NCI-H2227 treated with DMSO at 0.1 percent for 48 hours (cell line): ENCODE data around the gene PI4K2A.

Experiments
- DNase-seq: peaks from one replicate; lab custom pipeline; 2025; lab: John Stamatoyannopoulos, UW

PI4K2A gene

GRCh38 chr10:97640174-97640867 is at the start of gene PI4K2A:
Gene PI4K2A, plus strand, starts transcription at chr10:97640671. Its CDS starts 72 bp downstream, at chr10:97640743.
- peak; percentile 96 for DNase-seq

DNA sequence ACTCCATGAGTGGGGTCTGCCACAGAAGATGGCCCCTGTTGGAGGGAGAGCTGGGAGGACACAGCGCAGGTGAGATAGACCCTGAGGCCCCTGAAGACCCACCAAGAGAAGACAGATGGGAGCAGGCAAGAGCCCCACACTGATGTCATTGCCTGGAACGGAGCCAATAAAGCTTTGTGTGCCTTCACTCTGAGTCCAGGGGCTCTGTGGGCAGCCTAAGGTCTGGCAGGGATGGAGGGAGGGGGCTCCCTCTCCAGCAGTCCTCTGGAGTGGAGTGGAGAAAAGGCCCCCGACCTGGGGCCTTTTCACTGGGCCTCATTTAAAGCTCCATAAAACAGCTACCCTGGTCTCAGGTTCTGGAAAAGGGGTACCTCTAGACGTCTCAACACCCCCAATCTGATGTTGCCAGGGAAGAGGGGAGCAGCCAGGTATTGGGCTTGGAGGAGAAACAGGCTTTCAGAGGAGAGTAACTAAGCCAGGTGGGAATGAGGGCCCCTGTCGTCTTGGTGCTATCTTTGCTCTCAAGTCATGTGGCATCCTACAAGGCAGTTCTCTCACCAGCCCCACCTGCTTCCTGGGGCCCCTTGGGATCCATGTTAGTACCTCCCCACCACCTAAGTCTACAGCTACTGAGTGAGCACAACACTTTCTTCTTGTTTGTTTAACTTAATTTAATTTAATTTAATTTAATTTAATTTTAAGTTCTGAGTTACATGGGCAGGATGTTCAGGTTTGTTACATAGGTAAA is 49.5 kb upstream of the PI4K2A start:
- no peak for DNase-seq

- DNase-seq = no peak
Observed at GRCh38 chr10:97593421-97593820, 47.0 kb upstream of the PI4K2A start.

GRCh38 chr10:97596101-97597082 is 44.1 kb upstream of the PI4K2A start:
- no peak for DNase-seq

DNA sequence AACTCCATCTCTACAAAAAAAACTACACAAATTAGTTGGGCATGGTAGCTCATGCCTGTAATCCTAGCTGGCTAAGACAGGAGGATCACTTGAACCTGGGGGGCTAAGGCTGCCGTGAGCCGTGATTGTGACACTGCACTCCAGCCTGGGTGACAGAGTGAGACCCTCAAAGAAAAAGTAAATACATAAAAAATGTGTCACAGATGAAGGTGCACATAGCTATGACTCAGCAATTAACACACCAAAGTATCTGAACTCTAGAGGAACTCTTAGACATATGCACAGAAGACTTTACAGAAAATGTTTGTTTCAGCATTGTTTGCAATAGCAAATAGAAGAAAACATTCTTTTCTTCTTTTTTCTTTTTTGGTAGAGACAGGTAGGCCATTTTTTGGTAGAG is 42.7 kb upstream of the PI4K2A start:
- no peak for DNase-seq

DNA sequence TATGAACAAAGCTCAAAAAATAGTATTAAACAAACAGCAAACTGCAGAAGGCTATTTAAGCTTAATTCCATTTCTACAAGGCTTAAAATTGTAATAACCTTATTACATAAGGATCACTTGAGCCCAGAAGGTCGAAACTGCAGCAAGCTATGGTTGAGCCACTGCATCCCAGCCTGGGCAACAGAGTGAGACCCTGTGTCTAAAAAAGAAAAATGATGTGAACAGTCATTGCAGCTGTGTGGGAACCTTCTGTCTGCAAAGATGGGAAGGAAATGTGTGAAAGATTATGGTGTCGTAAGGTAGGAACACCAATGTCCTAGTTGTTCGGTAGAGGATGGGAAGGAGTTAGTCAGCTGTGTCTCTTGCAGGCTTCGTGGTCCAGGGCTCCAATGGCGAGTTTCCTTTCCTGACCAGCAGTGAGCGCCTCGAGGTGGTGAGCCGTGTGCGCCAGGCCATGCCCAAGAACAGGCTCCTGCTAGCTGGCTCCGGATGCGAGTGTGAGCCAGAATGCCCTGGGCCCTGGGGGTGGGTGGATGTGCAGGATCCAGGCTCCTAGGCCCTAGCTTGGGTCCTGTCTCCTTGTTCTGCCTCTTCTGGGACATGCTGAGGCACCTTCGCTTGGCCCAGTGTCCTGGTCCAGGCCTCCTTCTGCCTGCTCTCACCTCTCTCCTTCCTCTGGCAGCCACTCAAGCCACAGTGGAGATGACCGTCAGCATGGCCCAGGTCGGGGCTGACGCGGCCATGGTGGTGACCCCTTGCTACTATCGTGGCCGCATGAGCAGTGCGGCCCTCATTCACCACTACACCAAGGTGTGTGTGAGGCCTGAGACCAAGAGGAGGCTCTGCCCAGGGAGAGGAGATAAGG is 41.8 kb upstream of the PI4K2A start:
- DNase-seq = no peak

GRCh38 chr10:97599272-97599619 is 41.2 kb upstream of the PI4K2A start:
- no peak for DNase-seq

DNA sequence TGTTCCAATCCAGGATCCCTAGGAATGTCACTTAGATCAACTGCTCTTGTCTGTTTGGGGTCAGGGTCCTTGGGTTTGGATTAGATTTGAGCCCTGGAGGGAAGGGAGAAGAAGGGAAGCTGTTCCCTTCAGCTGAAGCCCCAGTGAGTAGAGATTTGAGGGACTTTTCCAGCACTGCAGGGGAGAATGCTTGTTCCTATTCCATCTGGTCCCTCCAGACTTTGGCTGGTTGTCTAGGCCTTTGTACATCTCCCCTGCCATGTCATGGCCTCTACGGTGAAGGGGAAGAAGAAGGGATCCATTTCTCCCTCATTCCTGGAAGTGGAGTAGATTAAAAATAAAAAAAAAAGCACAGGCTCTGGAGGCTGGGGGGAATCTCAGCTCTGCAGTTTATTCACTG is 39.9 kb upstream of the PI4K2A start:
- no peak for DNase-seq

GRCh38 chr10:97601268-97602215 is 38.9 kb upstream of the PI4K2A start:
- DNase-seq = no peak

DNA sequence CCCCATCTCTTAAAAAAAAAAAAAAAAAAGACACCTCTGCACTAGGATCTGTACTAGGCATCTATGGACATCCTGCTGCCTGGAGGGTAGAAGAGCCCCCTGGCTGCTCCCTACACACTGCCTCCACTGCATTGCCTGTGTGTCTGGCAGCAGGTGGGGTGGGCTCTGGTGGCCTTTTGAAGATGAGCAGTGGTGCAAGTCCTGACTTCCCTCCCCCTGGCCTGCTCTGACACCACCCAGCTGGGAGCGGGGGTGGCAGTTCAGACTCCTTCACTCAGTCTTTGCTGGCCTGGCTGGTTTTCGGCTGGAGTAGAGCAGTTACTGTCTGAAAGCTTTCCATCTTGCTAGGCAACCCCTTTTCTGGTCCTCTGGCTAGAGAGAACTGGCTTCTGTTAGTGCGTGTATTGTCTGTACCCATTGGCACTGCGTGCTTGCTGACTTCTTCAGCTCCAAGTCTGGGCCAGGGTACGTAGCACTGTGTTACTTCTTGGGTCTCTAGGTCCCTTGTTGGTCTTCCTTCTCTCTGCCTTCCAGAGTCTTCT is 33.3 kb upstream of the PI4K2A start:
- DNase-seq = no peak

DNA sequence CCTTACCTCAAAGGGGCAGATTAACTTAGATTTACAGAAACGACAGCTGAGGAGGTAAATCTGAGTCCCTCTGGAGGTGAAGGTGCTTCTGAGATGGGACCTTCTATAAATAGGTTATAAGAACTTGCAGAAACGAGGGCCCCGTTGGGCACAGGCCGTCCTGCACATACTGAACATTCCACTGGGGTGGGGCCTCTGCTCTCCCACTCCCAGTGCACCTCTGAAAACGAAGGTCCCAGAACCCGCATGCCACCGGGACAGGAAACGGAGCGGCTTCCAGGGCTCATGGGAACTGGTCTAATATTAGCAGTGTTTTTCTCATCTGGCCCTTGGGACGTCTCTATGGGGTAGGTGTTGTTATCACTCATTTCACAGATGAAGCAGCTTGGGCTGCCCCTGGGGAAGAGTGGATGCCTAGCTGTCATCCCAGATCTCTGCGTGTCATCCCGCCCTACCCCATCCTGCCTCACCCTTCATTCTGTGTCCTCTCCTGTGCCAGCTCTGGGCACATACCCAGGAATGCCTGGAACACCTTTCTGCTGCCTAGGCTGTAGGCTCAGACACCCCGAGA is 31.4 kb upstream of the PI4K2A start:
- no peak for DNase-seq

- no peak for DNase-seq
Observed at GRCh38 chr10:97611473-97611872, 29.0 kb upstream of the PI4K2A start.

- DNase-seq = peak; percentile 9
Observed at GRCh38 chr10:97612386-97612785, 28.1 kb upstream of the PI4K2A start.

DNA sequence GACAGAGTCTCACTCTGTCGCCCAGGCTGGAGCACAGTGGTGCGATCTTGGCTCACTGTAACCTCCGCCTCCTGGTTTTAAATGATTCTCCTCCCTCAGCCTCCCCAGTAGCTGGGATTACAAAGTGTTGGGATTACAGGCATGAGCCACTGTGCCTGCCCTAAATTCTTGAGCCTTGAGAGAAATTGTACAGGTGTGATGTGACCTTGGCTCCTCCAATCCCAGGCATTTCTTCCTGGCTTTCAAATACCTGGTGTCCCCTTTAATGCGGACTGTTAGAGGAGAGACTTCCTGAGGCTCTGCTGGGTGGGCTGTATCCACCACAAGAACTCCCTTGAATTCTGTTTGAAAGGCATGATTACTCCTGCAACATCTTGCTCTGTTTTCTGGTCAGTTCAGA is 22.2 kb upstream of the PI4K2A start:
- DNase-seq = no peak

- no peak for DNase-seq
Observed at GRCh38 chr10:97618733-97619132, 21.7 kb upstream of the PI4K2A start.

- DNase-seq = no peak
Observed at GRCh38 chr10:97623277-97623676, 17.2 kb upstream of the PI4K2A start.

GRCh38 chr10:97627731-97628130 is 12.7 kb upstream of the PI4K2A start:
- DNase-seq = no peak

DNA sequence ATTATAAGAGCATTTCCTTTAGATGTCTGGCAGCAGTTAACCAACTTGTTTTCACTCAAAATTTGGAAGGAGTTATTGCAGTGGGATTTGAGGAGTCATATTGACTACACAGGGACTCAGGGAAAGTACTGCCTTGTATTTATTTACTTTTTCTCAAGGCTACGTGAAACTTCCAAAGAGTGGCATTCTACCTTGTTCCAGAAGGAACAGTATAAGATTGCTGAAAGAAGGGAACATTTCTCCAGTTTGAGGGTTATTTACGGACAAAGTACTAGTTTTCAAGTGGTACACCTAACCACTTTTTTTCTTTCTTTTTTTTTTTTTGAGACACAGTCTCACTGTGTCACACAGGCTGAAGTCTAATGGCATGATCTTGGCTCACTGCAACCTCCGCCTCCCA is 12.2 kb upstream of the PI4K2A start:
- DNase-seq = no peak

- no peak for DNase-seq
Observed at GRCh38 chr10:97629289-97629688, 11.2 kb upstream of the PI4K2A start.

GRCh38 chr10:97631098-97631497 is 9.4 kb upstream of the PI4K2A start:
- DNase-seq = no peak
